Nephron (organoid): ENCODE data around the gene GDPD5.

ENCODE experiments used
- H3K27ac Mint-ChIP-seq, 3 experiments: 2 replicates each; pipeline ENCODE4 v1.8.0; 2020; ENCODE audit warnings: mixed read lengths in 3 of 3, mild to moderate bottlenecking in 2 of 3, moderate library complexity in 1 of 3
- H3K27me3 Mint-ChIP-seq: 2 replicates; pipeline ENCODE4 v1.8.0; 2021; ENCODE audit warnings: low read depth, mild to moderate bottlenecking, moderate library complexity, mixed read lengths
- H3K36me3 Mint-ChIP-seq: 2 replicates; pipeline ENCODE4 v1.8.0; 2020; ENCODE audit warnings: low read depth, mixed read lengths
- H3K4me1 Mint-ChIP-seq: 2 replicates; pipeline ENCODE4 v1.8.0; 2020; ENCODE audit warnings: mixed read lengths
- H3K4me3 Mint-ChIP-seq, 3 experiments: 2 replicates each; pipeline ENCODE4 v1.8.0; 2020; ENCODE audit warnings: mild to moderate bottlenecking in 3 of 3, mixed read lengths in 3 of 3, moderate library complexity in 2 of 3
- H3K9me3 Mint-ChIP-seq: 2 replicates; pipeline ENCODE4 v1.8.0; 2020; ENCODE audit warnings: mixed read lengths
- TF ChIP-seq, protein P1 (sequence below), 3 experiments: fragments of 200-600 bp; sonication (generic); IDR thresholded peaks; one replicate each; pipeline ENCODE4 v1.5.0; 2021; ENCODE audit warnings: antibody characterized with exemption in 3 of 3; ENCODE audit not compliant: unreplicated experiment in 3 of 3

The GDPD5 gene

DNA sequence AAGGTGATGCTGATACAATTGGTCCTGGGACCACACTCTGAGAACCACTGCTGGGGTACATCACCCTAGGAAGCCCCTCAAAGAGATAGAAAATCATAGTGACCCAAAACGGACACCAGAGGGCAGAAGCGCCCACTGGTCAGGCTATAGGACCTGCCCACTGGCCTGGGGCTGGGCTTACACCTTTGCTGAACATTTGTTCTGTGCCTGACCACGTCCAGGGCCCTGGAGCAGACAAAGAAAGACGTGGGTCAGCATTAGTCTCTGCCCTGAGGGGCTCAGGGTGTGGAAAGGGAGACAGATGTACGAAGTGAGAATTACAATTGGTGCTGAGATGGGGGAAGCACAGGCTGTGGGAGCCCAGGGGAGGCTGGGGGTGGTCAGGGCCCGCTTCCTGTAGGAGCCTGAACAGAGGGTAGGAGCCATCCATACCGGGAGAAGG is 21.9 kb upstream of the GDPD5 start:
- Mint-ChIP-seq H3K27me3 (no peaks in the 10 kb centered on the region), H3K4me3 (peak overlapping the region in 1 of 3 experiments; percentile 7), H3K36me3 (no peaks in the 10 kb centered on the region), H3K27ac (peak overlapping the region; percentile 73 to 92 (median 84)), H3K9me3 (peaks cover 2% of the 10 kb centered on the region), H3K4me1 (peaks cover 6% of the 10 kb centered on the region)
- TF ChIP-seq, protein P1, sequence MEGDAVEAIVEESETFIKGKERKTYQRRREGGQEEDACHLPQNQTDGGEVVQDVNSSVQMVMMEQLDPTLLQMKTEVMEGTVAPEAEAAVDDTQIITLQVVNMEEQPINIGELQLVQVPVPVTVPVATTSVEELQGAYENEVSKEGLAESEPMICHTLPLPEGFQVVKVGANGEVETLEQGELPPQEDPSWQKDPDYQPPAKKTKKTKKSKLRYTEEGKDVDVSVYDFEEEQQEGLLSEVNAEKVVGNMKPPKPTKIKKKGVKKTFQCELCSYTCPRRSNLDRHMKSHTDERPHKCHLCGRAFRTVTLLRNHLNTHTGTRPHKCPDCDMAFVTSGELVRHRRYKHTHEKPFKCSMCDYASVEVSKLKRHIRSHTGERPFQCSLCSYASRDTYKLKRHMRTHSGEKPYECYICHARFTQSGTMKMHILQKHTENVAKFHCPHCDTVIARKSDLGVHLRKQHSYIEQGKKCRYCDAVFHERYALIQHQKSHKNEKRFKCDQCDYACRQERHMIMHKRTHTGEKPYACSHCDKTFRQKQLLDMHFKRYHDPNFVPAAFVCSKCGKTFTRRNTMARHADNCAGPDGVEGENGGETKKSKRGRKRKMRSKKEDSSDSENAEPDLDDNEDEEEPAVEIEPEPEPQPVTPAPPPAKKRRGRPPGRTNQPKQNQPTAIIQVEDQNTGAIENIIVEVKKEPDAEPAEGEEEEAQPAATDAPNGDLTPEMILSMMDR (IDR thresholded peaks at IDR 0.05; ENCODE audit: unreplicated experiment in 3 of 3), result peak; percentile 84 to 94 (median 93)

DNA sequence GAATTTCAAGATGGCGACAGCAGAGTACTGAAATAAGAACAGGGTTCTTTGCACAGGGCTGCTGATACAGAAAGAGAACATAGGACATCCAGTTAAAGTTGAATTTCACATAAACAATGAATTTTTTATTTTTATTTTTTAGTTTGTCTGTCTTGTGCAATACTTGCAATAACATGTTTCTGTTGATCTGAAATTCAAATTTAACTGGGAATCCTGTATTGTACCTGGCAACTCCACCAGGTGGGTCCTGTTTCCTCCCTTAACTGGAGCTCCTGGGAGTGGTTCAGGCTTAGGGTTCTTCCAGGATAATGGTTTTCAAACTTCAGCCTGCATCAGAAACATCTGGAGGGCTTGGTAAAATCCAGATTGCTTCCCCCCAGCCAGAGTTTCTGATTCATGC is 21.4 kb upstream of the GDPD5 start:
- no peak overlapping the region for H3K4me3 Mint-ChIP-seq
- H3K27ac Mint-ChIP-seq, result peak overlapping the region in 2 of 3 experiments; percentile 73 to 92
- H3K9me3 Mint-ChIP-seq, result peaks cover 2% of the 10 kb centered on the region
- H3K36me3 Mint-ChIP-seq, result no peaks in the 10 kb centered on the region
- peaks cover 6% of the 10 kb centered on the region for H3K4me1 Mint-ChIP-seq
- TF ChIP-seq, protein P1 (IDR thresholded peaks at IDR 0.05; ENCODE audit: unreplicated experiment in 3 of 3), result no peak
- no peaks in the 10 kb centered on the region for H3K27me3 Mint-ChIP-seq

DNA sequence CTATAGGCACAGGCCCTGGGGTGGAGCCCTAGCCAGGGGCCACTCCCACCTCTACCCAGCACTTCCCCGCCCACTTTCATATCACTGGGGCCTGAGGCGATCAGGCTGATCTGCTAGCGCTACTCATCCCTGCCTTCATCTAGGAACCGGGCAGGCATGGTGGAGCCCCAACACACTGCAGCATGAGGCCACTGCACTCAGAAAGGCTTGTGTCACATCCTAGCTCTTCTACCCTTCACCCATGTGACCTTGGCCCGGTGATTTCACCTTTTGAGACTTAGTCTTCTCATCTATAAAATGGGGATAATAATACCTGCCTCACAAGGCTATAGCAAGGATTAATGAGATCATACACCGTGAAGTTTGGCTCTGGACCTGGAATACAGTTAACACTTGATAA is 18.1 kb upstream of the GDPD5 start:
- Mint-ChIP-seq H3K4me3 (no peak overlapping the region), H3K4me1 (peaks cover 21% of the 10 kb centered on the region), H3K27me3 (peaks cover 3% of the 10 kb centered on the region), H3K9me3 (no peaks in the 10 kb centered on the region), H3K27ac (no peak overlapping the region), H3K36me3 (no peaks in the 10 kb centered on the region)
- TF ChIP-seq, protein P1 (IDR thresholded peaks at IDR 0.05; ENCODE audit: unreplicated experiment in 3 of 3), result no peak

DNA sequence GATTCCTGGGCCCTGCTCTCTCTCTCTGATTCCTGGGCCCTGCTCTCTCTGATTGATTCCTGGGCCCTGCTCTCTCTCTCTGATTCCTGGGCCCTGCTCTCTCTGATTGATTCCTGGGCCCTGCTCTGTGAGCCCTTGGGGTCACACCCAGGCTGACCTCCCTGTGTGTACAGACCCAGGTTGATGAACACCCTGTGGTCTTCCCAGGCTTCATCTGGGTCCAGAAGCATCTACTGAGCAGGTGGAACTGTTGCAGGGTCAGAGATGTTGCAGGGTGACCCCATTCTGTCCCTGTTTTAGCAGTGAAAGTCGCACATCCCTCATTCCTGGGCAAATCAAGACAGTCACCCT is 16.3 kb upstream of the GDPD5 start:
- TF ChIP-seq, protein P1 (IDR thresholded peaks at IDR 0.05; ENCODE audit: unreplicated experiment in 3 of 3), result no peak
- Mint-ChIP-seq H3K27me3 (peaks cover 3% of the 10 kb centered on the region), H3K27ac (no peak overlapping the region), H3K36me3 (no peaks in the 10 kb centered on the region), H3K4me3 (no peak overlapping the region), H3K4me1 (peaks cover 27% of the 10 kb centered on the region), H3K9me3 (no peaks in the 10 kb centered on the region)

DNA sequence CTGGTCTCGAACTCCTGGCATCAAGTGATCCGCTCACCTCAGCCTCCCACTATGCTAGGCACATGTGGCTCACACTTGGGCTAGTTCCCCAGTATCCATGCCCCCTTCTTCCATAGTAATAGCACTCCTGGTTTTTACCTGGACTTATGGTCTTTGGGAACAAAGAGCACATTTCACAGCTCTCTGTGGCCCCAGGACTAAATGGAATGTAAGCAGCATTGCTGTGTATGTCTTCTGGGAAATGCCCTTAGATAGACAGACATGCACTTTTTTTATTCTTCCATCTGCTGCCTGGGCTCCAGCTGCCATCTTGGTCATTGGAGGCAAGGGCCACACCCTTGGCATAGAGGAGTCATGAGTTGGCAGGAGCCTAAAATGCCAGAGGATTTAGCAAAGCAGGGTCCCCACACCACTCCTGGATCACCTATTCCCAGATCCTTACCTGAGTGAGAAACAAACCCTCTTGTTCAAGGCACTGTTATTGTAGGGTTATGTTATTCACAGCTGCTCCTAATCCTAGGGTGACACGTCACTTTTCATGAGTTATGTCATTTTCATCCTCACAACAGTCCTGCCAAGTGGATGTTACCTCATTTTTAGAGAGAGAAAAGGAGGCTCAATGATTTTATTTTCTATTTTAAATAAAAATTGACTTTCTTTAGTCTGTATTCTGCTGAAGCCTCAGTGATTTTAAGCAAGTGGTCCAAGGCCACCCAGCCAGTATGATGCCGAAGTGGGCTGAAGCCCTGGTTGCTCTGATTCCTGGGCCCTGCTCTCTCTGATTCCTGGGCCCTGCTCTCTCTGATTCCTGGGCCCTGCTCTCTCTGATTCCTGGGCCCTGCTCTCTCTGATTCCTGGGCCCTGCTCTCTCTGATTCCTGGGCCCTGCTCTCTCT is 15.7 kb upstream of the GDPD5 start:
- peaks cover 27% of the 10 kb centered on the region for H3K4me1 Mint-ChIP-seq
- TF ChIP-seq, protein P1 (IDR thresholded peaks at IDR 0.05; ENCODE audit: unreplicated experiment in 3 of 3), result no peak
- H3K4me3 Mint-ChIP-seq, result no peak overlapping the region
- H3K9me3 Mint-ChIP-seq, result no peaks in the 10 kb centered on the region
- H3K27ac Mint-ChIP-seq, result peak overlapping the region in 1 of 3 experiments; percentile 48
- peaks cover 6% of the 10 kb centered on the region for H3K27me3 Mint-ChIP-seq
- no peaks in the 10 kb centered on the region for H3K36me3 Mint-ChIP-seq
